Activated CD4-positive, alpha-beta T cell treated with anti-CD3 and anti-CD28 coated beads for 36 hours (primary cell): ENCODE data around the gene EEF1A1. TPM values are rescaled to one million over a fixed set of nuclear protein-coding genes. Genes with fewer than 3 reads are reported as not detected.
"Not testable (repeated sequence)": the region's sequence is repeated elsewhere in the genome, so short reads cannot be mapped to it uniquely, and the experiment has no call there.

Source experiments
- ATAC-seq: fragments of 200-7000 bp; cut with Tn5 transposase; one replicate; pipeline ENCODE4 v1.10.0; 2021; ENCODE audit warnings: mild to moderate bottlenecking, moderate library complexity
- CTCF ChIA-PET: fragments of 350-600 bp; sonication (Branson Sonifier 250); formaldehyde crosslinking; loops from one replicate; lab custom pipeline; 2021; ENCODE audit warnings: antibody characterized with exemption; lab: Charles Lee
- POLR2A ChIA-PET: fragments of 350-600 bp; sonication (Branson Sonifier 250); formaldehyde crosslinking; loops from one replicate; lab custom pipeline; 2021; ENCODE audit warnings: antibody characterized with exemption, inconsistent platforms; lab: Charles Lee
- DNase-seq: peaks from one replicate; pipeline ENCODE4 v3.0.0-alpha.2; 2020
- H3K27ac Mint-ChIP-seq: one replicate; pipeline ENCODE4 v1.8.0; 2021; ENCODE audit warnings: mixed read lengths
- H3K27me3 Mint-ChIP-seq: one replicate; pipeline ENCODE4 v1.8.0; 2021; ENCODE audit warnings: mixed read lengths
- H3K36me3 Mint-ChIP-seq: one replicate; pipeline ENCODE4 v1.8.0; 2021; ENCODE audit warnings: low read depth, mixed read lengths
- H3K4me1 Mint-ChIP-seq: one replicate; pipeline ENCODE4 v1.8.0; 2021; ENCODE audit warnings: mixed read lengths
- H3K4me3 Mint-ChIP-seq: one replicate; pipeline ENCODE4 v1.8.0; 2021; ENCODE audit warnings: mild to moderate bottlenecking, moderate library complexity, mixed read lengths
- H3K9me3 Mint-ChIP-seq: one replicate; pipeline ENCODE4 v1.8.0; 2021; ENCODE audit warnings: low read depth, mixed read lengths
- intact Hi-C, 2 experiments: fragments of 100-400 bp; cut with DNase I in 1 of 2; cut with micrococcal nuclease in 1 of 2; formaldehyde crosslinking; loops; one replicate each; pipeline versions ENCODE4 v1.14.2 to v1.15.1; 2022 to 2024; cut with DNase I, micrococcal nuclease
- total RNA-seq, 2 experiments: library from RNA; stranded (reverse); gene quantifications; one replicate each; pipeline ENCODE4 v1.2.3, GENCODE V29; 2021

The EEF1A1 gene
- total RNA-seq, 2 experiments from 2014 or later = 11,209 to 15,482 TPM

GRCh38 chr6:73518100-73518981 is 2.5 kb downstream of the EEF1A1 start:
- CTCF ChIA-PET, ATAC-seq, intact Hi-C loops, DNase-seq, H3K9me3 Mint-ChIP-seq, H3K27me3 Mint-ChIP-seq: not testable (repeated sequence)
- peaks cover 66% of the 10 kb centered on the region for H3K36me3 Mint-ChIP-seq
- peak overlapping the region; percentile 98 for H3K27ac Mint-ChIP-seq
- H3K4me1 Mint-ChIP-seq = peaks cover 30% of the 10 kb centered on the region
- peak overlapping the region; percentile 97 for H3K4me3 Mint-ChIP-seq
- POLR2A ChIA-PET = interaction anchor here (0.6 kb wide), 1 partner anchor 134 kb away, joined by 4 read pairs; no protein-coding TSS in a partner anchor

GRCh38 chr6:73516514-73517489 is 4.0 kb downstream of the EEF1A1 start:
- CTCF ChIA-PET = interaction anchor here (0.6 to 1.4 kb wide), 3 partner anchors 63 to 94 kb away, joined by 3 to 8 read pairs (median 3); no protein-coding TSS in a partner anchor
- H3K36me3 Mint-ChIP-seq = peaks cover 65% of the 10 kb centered on the region

GRCh38 chr6:73515204-73515655 is 5.6 kb downstream of the EEF1A1 start:
- DNase-seq (peak; percentile 28), ATAC-seq (peak; percentile 7)
- intact Hi-C loops = loop anchor here (1.0 kb wide), 1 partner anchor 95 kb away; no protein-coding TSS in a partner anchor
- Mint-ChIP-seq H3K9me3 (no peaks in the 10 kb centered on the region), H3K36me3 (peaks cover 60% of the 10 kb centered on the region), H3K27me3 (no peaks in the 10 kb centered on the region), H3K4me1 (peaks cover 37% of the 10 kb centered on the region), H3K4me3 (peak overlapping the region; percentile 97), H3K27ac (peak overlapping the region; percentile 98)
- ChIA-PET POLR2A (interaction anchor here (0.6 to 4.6 kb wide), 9 partner anchors 9 to 139 kb away, joined by 3 to 39 read pairs (median 3); partner anchors contain the start of genes MTO1 and SLC17A5), CTCF (interaction anchor here (0.7 to 1.9 kb wide), 9 partner anchors 14 to 137 kb away, joined by 3 to 20 read pairs (median 3); partner anchors contain the start of gene MTO1)

More at GRCh38 chr6:73516514-73517489, 4.0 kb downstream of the EEF1A1 start:
- no peak for ATAC-seq
- peaks cover 32% of the 10 kb centered on the region for H3K4me1 Mint-ChIP-seq
- DNase-seq = no peak
- POLR2A ChIA-PET = interaction anchor here (0.9 to 1.3 kb wide), 5 partner anchors 56 to 136 kb away, joined by 3 to 4 read pairs (median 4); partner anchors contain the start of gene MTO1
- peak overlapping the region; percentile 97 for H3K4me3 Mint-ChIP-seq
- H3K27me3 Mint-ChIP-seq = no peaks in the 10 kb centered on the region
- H3K9me3 Mint-ChIP-seq = no peaks in the 10 kb centered on the region
- intact Hi-C loops = no loop called here
- H3K27ac Mint-ChIP-seq = peak overlapping the region; percentile 98

GRCh38 chr6:73514746-73515110 is 6.1 kb downstream of the EEF1A1 start:
- CTCF ChIA-PET = interaction anchor here (0.8 to 1.9 kb wide), 6 partner anchors 14 to 129 kb away, joined by 3 to 20 read pairs (median 4); no protein-coding TSS in a partner anchor
- H3K4me3 Mint-ChIP-seq = peak overlapping the region; percentile 97
- H3K9me3 Mint-ChIP-seq = no peaks in the 10 kb centered on the region
- POLR2A ChIA-PET = interaction anchor here (0.7 to 4.6 kb wide), 14 partner anchors 7 to 138 kb away, joined by 3 to 39 read pairs (median 7); partner anchors contain the start of genes CGAS, MTO1 and SLC17A5
- H3K4me1 Mint-ChIP-seq = peaks cover 37% of the 10 kb centered on the region
- DNase-seq = peak; percentile 41
- intact Hi-C loops = loop anchor here (1.0 kb wide), 1 partner anchor 96 kb away; no protein-coding TSS in a partner anchor
- no peaks in the 10 kb centered on the region for H3K27me3 Mint-ChIP-seq
- peaks cover 55% of the 10 kb centered on the region for H3K36me3 Mint-ChIP-seq
- ATAC-seq = peak; percentile 6
- H3K27ac Mint-ChIP-seq = peak overlapping the region; percentile 98

- POLR2A ChIA-PET = interaction anchor here (0.6 to 4.6 kb wide), 18 partner anchors 8 to 140 kb away, joined by 3 to 39 read pairs (median 6); partner anchors contain the start of genes CGAS, MTO1 and SLC17A5
- Mint-ChIP-seq H3K27me3 (no peaks in the 10 kb centered on the region), H3K4me3 (no peak overlapping the region), H3K27ac (no peak overlapping the region), H3K9me3 (no peaks in the 10 kb centered on the region), H3K4me1 (peaks cover 35% of the 10 kb centered on the region), H3K36me3 (peaks cover 42% of the 10 kb centered on the region)
- CTCF ChIA-PET = interaction anchor here (0.6 to 1.8 kb wide), 7 partner anchors 9 to 141 kb away, joined by 3 to 7 read pairs (median 4); no protein-coding TSS in a partner anchor
- intact Hi-C loops = no loop called here
- DNase-seq (no peak), ATAC-seq (peak; percentile 3)
These were observed 7.4 kb downstream of the EEF1A1 start for GRCh38 chr6:73513496-73513854.

- intact Hi-C loops = no loop called here
- Mint-ChIP-seq H3K27me3 (no peaks in the 10 kb centered on the region), H3K36me3 (peaks cover 26% of the 10 kb centered on the region), H3K4me1 (peaks cover 26% of the 10 kb centered on the region), H3K9me3 (no peaks in the 10 kb centered on the region), H3K27ac (no peak overlapping the region), H3K4me3 (no peak overlapping the region)
- DNase-seq (peak; percentile 25), ATAC-seq (no peak)
- CTCF ChIA-PET = no interaction called here
- POLR2A ChIA-PET = interaction anchor here (1.1 to 4.6 kb wide), 3 partner anchors 10 to 50 kb away, joined by 5 to 39 read pairs (median 13); partner anchors contain the start of gene MTO1
These were observed 9.0 kb downstream of the EEF1A1 start for GRCh38 chr6:73511796-73512195.

- Mint-ChIP-seq H3K4me1 (peaks cover 10% of the 10 kb centered on the region), H3K9me3 (no peaks in the 10 kb centered on the region), H3K36me3 (peaks cover 10% of the 10 kb centered on the region), H3K27me3 (no peaks in the 10 kb centered on the region), H3K4me3 (no peak overlapping the region), H3K27ac (no peak overlapping the region)
- ATAC-seq (no peak), DNase-seq (no peak)
- CTCF ChIA-PET = interaction anchor here (1.4 kb wide), 1 partner anchor 13 kb away, joined by 4 read pairs; no protein-coding TSS in a partner anchor
- intact Hi-C loops = no loop called here
- POLR2A ChIA-PET = interaction anchor here (0.7 to 2.5 kb wide), 2 partner anchors 10 to 52 kb away, joined by 4 to 5 read pairs; no protein-coding TSS in a partner anchor
These were observed 11.0 kb downstream of the EEF1A1 start for GRCh38 chr6:73509851-73510250.

- Mint-ChIP-seq H3K4me1 (peaks cover 7% of the 10 kb centered on the region), H3K4me3 (no peak overlapping the region), H3K9me3 (no peaks in the 10 kb centered on the region), H3K27ac (no peak overlapping the region), H3K27me3 (no peaks in the 10 kb centered on the region), H3K36me3 (peaks cover 7% of the 10 kb centered on the region)
- no peak for DNase-seq
- ChIA-PET CTCF (interaction anchor here (0.9 to 1.4 kb wide), 3 partner anchors 11 to 101 kb away, joined by 3 to 6 read pairs (median 4); no protein-coding TSS in a partner anchor), POLR2A (interaction anchor here (2.5 kb wide), 1 partner anchor 11 kb away, joined by 5 read pairs; no protein-coding TSS in a partner anchor)
- ATAC-seq = no peak
- intact Hi-C loops = no loop called here
These were observed 12.1 kb downstream of the EEF1A1 start for GRCh38 chr6:73508776-73509175.

GRCh38 chr6:73506246-73506645 is 14.6 kb downstream of the EEF1A1 start:
- no peak overlapping the region for H3K27ac Mint-ChIP-seq

GRCh38 chr6:73505705-73506104 is 15.1 kb downstream of the EEF1A1 start:
- POLR2A ChIA-PET = interaction anchor here (1.1 kb wide), 1 partner anchor 8 kb away, joined by 7 read pairs; no protein-coding TSS in a partner anchor
- CTCF ChIA-PET = interaction anchor here (0.6 kb wide), 1 partner anchor 15 kb away, joined by 3 read pairs; no protein-coding TSS in a partner anchor

More at GRCh38 chr6:73506246-73506645, 14.6 kb downstream of the EEF1A1 start:
- H3K9me3 Mint-ChIP-seq = no peaks in the 10 kb centered on the region
- ATAC-seq (no peak), DNase-seq (no peak)
- CTCF ChIA-PET = no interaction called here
- no peak overlapping the region for H3K4me3 Mint-ChIP-seq
- intact Hi-C loops = no loop called here
- H3K27me3 Mint-ChIP-seq = no peaks in the 10 kb centered on the region
- H3K4me1 Mint-ChIP-seq = no peaks in the 10 kb centered on the region
- peaks cover 17% of the 10 kb centered on the region for H3K36me3 Mint-ChIP-seq
- POLR2A ChIA-PET = no interaction called here

More at GRCh38 chr6:73505705-73506104, 15.1 kb downstream of the EEF1A1 start:
- H3K9me3 Mint-ChIP-seq, H3K4me1 Mint-ChIP-seq, intact Hi-C loops, ATAC-seq, H3K27ac Mint-ChIP-seq, H3K27me3 Mint-ChIP-seq, DNase-seq, H3K4me3 Mint-ChIP-seq: not testable (repeated sequence)
- H3K36me3 Mint-ChIP-seq = peaks cover 17% of the 10 kb centered on the region
